Stimulated activated CD4-positive, alpha-beta T cell treated with anti-CD3 and anti-CD28 coated beads, Interleukin-4, amount 100 ng/mL, for 24 hours (primary cell): ENCODE measurements around the gene CDK15.
"Not testable (repeated sequence)": the region's sequence is repeated elsewhere in the genome, so short reads cannot be mapped to it uniquely, and the experiment has no call there.

Experiments
- DNase-seq: peaks from one replicate; pipeline ENCODE4 v3.0.0-alpha.2; 2020

CDK15 gene

DNA sequence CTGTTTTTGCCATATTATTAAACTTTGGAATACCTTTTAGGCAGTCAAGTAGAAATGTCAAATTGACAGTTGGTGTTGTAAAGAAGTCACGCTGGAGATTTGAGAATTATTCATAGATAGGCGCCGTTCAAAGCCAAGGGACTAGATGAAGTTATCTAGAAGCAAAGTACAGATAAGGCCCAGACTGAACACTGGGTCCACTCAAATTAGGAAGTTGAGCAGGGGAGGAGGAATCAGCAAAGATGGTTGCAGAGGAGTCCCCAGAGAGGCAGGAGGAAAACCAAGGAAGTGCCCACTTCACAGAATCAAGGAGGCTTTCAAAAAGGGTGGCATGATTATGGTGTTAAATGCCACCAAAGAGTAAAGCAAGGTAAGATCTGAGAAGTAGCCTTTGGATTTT, 16.0 kb upstream of the CDK15 start:
- DNase-seq, result no peak

DNA sequence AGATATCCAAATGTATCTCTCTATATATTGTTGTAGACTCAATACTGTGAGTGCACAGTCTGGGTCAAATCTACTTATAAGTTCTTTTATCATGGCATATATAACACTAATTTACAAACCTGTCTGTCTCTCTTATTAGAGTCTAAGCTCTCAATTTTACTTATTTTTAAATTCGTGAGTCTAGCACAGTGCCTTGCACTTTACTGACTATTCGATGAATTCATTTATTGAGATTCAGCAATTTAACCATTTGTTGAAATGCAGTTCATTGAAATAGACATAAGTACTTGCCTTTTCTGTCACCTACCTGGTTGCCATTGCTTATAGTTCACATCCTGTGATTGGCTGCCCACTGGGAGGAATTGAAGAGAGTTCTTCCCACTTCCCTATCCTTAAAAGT, 15.3 kb upstream of the CDK15 start:
- no peak for DNase-seq

DNA sequence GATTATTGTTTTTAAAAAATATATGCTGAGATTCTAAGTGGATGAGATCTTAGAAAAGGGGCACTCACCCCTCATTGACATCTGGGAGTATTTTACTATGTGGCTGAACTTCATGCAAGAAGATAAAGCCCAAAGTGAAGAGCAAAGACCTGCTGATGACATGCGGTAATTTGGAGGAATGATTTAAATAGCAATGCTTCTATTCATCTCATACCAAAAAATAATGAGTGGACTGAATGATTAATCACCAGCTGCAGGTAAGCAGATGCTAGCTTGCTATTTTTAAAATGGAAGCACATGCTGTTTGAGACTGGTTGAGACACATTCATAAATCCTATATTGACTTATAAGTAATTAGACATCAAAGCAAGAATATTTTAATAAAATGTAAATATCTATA, 12.7 kb upstream of the CDK15 start:
- no peak for DNase-seq

DNA sequence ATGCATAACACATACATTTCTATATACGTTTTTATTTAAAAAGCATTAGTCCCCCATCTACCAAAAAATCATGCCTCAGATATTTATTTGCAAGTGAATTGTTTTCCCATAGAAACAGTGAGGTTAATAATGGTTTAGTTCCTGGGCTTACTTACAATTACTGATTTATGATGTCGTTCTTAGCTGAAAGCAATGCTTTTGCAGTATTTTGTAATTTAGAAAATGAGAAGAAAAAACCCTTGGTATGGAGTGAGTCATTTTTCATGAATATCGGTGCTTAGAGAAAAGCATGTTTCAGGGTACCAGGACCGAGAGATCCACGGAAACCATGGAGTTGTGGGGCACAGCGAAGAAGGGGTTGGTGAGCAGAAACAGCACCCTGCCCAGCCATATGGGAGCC, 12.0 kb upstream of the CDK15 start:
- DNase-seq, result no peak

DNA sequence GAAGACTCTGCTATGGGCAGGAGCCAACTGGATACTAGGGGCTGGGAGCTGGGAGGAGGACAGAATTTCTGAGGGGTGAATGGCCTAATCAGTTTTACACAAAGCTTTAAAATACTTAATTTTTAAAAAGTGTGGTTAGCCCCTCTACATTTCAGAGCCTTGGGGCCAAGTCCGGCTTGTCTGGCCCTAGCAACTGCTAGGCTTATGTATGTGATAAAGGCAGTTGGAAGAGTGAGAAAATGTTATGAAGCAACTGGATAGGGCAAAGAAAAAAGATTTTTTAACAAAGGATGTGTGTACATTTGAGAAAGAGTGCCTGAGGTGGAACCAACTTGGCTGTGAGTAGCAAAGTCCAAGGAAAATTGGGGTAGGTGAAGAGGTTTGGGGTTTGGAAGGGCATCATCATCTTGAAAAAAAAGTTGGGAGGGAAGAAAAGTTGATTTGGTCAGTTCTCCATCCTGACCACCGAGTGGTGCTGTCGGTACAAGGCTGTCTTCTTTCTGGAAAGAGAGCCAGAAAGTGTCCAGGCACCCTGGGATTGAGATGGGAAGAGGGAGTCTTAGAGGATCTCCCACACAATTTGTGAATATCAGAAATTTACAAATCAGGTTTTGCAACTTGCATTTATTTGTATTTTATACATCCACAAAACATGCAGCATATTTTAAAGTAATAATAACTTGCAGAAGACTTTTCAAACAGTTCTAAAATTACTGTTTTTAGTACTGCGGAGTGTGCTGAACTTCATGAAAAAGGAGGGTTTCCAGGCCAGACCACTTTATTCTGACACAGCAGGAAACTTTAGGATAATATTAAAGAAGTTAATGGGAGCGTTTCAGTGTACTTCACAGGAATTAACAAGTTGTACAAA, 10.5 kb upstream of the CDK15 start:
- no peak for DNase-seq

DNA sequence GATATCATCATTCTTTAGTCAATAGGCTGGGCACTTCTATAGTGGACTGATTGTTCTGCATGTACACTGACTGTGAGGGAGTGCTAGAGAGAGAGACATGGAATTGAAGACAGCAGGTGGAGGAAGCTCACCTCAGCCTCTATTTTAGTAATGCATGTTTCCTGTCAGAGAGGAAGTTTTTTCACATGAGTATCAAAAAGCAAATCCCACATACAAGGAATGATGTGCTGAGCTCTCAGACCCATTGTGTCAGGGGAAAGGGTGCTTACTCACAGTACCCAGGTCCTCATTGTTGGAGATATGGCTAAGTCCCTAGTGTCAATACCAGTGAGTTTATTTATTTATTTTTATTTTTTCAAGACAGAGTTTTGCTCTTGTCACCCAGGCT, 9.9 kb upstream of the CDK15 start:
- DNase-seq, result no peak

DNA sequence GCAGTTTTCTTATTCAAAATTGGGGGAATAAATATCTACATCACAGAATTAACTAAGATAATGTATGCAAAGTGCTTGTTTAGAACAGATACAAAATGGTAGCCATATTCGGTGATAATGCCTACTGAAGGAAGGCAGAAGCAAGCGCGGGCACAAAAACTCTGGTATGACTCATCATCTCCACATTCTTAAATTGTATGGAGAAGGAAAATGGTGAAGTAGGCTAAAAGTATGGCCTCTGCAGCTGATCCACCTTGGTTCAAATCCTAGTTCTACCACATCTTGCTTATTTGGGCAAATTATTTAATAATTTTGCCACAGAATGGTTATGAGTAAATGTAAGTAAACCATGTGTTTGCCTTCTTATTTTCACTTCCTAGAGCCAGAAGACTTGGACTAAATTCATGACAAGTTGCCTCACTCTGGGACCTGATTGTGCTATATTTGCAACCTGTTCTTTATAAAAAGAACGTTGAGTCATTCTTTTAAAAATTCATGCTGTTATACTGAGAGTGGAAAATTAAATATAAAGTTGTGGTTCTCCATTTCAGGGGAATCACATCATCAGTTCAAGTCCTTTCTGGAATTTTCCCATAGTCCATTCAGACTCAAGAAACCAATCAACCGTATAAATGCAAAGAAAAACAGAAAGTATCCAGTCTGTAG, 9.0 kb upstream of the CDK15 start:
- DNase-seq, result no peak

DNA sequence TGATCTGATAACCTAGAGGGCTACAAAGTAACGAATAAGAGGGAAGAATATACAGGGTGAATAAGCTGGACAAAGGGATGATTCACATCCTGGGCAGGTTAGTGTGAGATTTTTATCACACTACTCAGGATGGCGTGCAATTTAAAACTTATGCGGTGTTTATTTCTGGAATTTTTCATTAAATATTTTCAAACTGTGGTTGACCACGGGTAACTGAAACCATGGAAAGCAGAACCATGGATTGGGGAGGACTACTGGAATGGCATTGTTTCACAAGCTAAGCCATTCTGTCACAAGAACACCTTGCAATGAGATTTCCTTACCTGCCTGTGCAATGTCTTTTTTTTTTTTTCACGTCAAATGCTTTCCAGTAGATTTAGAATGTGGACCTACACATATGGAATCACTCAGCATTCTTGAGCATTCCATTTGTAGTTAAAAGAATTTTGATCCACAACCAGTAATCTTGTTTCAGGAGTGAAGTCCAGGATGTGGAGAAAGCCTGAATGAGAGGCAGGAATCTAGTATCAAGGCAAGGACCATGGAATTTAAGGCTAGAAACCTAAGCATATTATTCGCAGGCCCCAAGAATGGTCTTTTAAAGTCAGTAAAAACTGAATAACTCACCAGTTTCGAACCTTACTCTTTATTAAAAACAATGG, 8.0 kb upstream of the CDK15 start:
- DNase-seq, result no peak

DNA sequence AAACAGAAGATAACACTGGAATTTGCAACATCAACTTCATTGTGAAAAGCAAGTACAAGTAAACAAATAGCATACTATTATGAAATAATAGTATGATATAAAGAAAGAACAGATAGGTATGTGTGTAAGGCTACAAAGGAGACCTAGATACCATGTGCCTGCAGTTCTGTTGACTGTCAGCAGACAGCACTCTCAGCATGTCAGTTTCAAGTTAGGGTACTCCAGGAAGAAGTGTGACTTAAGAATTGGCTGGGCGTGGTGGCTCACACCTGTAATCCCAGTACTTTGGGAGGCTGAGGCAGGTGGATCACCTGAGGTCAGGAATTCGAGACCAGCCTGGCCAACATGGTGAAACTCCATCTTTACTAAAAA, 7.4 kb upstream of the CDK15 start:
- DNase-seq, result not testable (repeated sequence)

DNA sequence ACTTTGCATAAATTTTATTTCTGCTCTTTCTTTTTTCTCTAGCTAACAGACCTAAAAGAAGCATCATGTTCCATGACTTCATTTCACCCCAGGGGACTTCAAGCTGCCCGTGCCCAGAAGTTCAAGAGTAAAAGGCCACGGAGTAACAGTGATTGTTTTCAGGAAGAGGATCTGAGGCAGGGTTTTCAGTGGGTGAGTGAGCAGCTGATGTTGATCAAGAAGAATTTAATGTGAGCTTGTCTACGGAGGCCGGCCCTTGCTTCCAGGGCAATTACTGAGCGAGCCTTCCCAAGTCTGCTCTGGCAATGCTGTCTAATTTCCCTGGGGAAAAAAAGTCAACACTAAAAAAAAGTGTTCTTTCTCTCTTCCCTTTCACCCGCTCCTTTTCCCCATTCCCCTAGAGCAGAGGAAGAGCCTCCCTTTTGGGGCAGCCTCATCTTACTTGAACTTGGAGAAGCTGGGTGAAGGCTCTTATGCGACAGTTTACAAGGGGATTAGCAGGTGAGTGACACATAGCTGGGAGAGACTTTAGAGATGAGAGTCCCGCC, 1.2 kb downstream of the CDK15 start:
- DNase-seq, result no peak

DNA sequence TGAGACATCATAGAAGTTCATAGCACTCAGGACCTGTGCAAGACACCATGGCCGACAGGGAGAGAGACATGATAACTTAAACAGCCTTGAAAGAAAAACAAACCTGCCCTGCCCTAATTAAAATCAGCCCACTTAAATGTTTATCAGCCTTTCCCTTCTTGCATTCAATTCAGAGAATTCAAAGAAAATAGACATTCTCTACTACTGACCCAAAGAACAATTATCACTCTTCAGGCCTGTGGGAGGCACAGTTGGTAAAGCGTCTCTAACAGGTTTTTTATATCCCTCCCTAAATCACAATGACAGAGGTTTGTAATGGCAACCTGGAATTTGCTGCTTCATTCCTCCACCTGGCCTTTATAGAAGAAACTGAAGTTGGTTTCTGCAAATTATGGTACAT, 1.7 kb downstream of the CDK15 start:
- no peak for DNase-seq

DNA sequence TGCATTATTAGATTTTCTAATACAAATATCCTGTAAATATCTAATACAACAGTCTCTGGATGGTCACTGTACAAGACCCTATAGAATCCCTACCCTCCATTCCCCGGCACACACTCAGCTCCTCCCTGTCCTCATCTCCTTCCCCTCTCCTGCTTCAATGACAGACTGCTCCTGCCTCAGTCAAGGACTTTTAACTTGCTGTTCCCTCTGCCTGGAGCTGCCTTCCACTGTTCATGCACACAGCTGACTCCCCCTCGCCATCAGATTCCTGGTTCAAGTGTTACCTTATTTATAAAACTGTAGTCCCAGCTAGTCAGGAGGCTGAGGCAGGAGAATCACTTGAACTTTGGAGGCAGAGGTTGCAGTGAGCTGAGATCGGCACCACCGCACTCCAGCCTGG, 3.3 kb downstream of the CDK15 start:
- no peak for DNase-seq

DNA sequence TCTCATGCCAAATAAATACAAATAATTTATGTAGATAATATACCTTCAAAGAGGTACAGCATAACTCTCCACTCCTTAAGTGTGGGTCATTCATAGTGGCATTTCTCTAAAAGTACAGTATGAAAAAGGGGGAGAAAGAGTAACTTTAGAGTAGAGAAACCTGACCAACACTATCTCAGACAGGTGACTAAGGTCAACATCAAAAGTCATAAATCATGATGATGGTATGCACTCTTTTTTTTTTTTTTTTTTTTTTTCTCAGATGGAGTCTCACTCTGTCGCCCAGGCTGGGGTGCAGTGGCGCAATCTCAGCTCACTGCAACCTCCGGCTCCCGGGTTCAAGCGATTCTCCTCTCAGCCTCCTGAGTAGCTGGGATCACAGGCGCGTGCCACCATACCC, 4.3 kb downstream of the CDK15 start:
- not testable (repeated sequence) for DNase-seq

DNA sequence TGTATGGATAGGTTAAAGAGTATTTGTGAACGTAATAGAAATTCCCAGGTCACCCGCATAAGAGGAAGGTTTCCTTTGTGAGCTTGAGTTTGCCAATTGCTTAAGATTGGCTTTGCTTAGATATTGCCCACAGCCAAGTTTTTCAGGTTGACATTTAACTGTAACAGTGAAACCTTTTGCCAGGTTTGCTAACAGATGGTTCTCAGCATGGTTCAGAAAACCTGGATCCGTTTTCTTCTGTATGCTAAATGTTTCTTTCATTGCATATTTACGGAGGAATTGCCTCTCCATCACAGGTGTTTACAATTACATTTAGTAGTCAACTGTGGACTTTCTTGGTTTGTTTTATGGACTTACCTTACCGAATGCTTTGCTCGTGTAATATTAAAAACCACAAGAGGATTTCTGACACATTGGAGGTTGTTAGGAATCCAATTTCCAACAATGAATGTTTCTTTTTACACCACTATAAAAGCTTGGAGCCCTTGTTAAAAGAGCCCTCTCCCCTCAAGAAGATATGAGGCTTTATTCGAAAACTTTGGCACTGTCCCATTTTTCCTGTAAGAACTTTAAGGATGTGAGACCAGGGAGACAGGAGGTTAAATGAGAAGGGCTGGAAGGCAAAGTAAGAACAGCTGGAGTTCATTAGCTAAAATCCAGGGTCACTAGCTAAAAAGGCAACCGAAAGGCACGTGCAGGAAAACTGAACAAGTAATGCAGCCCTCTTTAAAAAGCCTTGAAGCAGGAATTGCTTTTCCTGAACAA, 7.8 kb downstream of the CDK15 start:
- no peak for DNase-seq

DNA sequence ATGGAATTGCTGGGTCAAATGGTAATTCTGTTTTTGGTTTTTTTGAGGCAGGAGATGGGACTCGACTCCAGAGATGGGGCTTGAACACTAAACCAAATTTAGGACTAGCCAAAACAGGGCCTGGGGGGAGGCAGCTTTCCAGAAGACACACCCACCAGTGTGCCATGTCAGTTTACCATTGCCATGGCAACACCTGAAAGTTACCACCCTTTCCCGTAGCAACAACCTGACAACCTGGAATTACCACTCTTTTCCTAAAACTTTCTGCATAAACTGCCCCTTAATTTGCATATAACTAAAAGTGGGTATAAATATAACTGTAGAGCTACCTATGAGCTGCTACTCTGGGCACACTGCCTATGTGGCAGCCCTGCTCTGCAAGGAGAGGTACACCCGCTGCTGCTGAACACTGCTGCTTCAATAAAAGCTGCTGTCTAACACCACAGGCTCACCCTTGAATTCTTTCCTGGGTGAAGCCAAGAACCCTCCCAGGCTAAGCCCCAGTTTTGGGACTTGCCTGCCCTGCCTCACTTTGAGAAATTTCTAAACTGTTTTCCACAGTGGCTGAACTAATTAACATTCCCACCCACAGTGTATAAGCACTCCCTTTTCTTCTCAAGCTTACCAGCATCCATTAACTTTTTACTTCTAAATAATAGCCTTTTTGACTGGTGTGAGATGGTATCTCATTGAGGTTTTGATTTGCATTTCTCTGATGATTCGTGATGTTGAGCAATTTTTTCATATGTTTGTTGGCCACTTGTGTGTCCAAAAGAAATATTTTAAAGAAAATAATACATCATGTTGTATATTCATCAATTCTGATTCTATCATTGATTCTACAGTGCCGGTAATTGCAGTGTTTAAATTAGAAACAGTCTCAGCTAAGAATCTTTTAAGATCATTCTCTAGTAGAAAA, 10.6 kb downstream of the CDK15 start:
- DNase-seq, result no peak

DNA sequence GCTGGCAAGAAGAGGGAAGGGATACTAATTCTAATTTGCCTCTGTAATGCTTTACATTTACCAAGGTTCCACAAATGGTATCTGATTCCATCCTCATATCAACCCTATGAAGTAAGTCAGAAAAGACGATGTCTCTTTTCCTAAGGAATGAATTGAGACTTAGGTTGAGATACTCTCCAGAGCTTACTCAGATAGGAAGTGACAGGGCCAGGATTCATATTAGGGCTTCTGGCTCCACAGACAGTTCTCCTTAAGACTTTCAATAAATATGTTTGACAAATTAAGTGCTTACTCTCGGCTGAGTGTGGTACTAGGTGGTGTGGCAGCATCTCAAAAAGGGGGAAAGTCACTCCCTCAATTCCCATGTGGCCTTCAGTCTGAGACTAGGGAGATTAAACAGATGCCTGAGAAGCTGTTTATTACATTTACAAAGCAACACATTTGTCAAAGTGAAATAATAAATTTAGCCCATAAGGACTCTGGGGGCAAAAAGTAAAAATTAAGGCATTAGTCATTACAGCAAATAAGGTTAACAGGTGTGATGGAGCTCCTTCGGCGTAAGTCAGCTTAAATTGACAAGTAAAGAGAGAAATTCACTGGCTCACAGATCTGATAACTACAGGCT, 14.2 kb downstream of the CDK15 start:
- DNase-seq, result no peak

DNA sequence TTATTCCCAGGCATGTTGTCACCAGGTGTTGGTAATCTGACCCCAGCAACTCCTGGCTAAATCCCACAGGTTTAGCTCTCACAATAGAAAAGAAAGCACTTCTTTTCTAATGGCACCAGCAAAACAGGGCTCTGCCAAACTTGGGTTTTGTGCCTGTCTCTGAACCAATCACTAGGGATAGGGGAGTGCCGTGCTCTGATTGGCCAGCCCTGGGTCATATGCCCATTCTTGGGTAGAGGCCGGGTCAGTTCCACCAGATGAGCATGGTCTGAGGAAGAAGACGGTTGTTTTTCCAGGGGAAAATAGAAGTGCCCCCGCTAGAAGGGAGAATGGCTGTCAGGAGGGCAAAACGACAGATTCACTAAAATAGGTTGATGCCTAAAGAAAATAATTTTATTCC, 14.7 kb downstream of the CDK15 start:
- no peak for DNase-seq

DNA sequence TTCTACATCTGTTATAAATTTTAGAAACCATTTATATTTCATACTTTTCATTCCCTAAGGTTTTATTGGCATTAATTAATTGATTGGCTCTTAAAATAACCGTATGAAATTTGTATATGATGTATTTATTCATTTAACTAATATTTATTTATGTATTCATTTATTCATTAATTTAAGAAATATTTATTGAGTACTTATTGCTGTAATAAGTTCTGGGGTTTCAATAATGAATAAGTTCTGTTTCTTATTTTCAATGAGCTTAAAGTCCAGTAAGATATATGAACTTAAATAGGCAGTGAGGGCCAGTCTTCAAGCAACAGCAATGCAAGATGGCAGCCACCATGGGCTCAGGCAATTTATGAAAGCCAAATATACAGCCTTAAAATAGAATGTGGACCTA, 17.9 kb downstream of the CDK15 start:
- no peak for DNase-seq

DNA sequence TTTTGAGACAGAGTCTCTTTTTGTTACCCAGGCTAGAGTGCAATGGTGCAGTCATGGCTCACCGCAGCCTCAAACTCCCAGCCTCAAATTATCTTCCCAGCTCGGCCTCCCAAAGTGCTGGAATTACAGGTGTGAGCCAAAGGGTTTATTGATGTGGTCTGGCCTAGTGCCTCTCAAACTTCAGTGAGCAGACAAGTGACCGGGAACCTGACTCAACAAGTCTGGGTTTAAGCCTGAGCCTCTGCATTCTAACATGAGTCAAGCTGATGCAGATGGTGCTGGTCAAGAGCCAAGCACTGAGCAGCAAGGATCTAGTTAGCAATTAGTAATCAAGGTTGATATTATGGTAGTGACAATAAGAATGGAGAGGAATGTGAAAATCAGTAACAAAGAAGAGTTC, 21.3 kb downstream of the CDK15 start:
- DNase-seq, result no peak

DNA sequence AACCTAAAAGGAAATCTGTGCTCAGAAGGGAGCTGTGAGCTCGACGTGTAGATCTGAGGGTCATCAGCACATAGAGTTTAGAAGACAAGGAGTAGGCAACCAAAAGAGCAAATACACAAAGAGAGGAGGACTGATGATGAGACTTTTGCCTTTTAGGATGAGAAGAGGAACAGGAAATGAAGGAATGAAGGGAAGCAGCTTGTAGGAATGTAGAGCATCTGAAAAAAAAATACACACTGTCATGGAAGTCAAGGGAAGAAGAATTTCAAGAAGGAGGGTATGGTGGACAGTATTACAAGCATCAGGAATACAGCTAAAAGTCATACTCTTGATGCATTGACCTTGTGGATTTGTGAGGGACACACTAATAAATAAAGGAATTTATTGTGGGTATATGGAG, 21.9 kb downstream of the CDK15 start:
- no peak for DNase-seq

DNA sequence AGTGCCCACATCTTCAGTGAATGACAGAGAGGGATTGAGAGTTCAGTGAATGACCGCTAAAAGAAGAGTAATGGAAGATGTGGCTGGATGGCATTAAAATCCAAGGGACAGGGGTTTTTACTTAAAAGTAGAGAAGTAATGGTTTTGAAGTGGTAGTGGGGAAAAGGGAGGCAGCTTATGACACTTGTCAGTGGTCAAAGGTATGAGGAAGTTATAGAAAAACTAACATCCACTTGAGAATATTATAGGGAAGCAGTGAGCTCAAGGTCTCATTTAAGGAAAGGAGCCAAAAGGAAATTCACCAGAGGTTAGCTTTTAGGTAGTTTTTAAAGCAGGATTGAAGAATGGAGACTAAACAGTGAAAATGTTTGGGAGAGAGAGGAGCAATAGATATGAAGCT, 24.3 kb downstream of the CDK15 start:
- DNase-seq, result no peak

DNA sequence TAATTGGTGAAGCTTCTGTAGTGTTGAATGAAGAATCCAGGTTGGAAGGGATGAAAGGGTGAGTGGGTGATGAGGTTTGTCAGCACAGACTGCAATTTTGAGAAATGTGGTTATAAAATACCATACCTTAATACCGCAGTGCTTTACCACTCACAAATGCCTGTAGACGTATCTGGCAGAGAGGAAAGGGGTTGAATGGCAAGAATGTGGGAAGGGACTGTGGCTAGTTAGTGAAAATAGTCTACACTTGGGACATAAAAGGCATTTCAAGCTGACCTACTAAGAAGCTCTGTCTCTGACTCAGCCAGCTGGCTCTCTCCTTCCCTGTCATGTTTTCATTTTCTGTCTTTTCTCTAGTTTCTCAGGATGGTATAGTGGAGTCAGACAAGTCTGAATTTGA, 25.1 kb downstream of the CDK15 start:
- DNase-seq, result no peak
